ENCODE data around the gene BRAT1. TPM values are rescaled to one million over a fixed set of nuclear protein-coding genes. Genes with fewer than 3 reads are reported as not detected.

BRAT1 gene
- total RNA-seq, 2 experiments from 2014 or later: 24.1 to 24.5 TPM

DNA sequence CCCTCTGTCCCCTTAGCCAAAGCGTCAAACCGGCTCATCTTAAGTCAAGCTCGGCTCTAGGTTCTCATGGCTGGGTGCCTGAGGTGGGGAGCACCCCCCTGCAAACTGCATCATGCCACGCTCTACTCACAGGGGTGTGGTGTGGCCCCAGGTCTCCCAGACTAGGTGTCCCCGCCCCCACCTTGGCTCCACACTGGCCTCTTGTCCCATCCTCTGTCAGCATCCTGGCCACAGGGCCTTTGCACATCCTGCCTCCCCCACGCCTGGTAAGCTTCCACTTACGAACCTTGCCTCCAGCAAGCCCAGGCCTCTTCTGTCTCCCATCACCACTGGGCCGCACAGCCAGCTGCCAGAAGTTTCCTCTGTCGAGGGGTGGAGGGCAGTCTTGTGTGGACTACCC is 58.9 kb downstream of the BRAT1 start:
- ChIA-PET CTCF (no interaction called here), POLR2A (no interaction called here)
- TF ChIP-seq, protein P1, sequence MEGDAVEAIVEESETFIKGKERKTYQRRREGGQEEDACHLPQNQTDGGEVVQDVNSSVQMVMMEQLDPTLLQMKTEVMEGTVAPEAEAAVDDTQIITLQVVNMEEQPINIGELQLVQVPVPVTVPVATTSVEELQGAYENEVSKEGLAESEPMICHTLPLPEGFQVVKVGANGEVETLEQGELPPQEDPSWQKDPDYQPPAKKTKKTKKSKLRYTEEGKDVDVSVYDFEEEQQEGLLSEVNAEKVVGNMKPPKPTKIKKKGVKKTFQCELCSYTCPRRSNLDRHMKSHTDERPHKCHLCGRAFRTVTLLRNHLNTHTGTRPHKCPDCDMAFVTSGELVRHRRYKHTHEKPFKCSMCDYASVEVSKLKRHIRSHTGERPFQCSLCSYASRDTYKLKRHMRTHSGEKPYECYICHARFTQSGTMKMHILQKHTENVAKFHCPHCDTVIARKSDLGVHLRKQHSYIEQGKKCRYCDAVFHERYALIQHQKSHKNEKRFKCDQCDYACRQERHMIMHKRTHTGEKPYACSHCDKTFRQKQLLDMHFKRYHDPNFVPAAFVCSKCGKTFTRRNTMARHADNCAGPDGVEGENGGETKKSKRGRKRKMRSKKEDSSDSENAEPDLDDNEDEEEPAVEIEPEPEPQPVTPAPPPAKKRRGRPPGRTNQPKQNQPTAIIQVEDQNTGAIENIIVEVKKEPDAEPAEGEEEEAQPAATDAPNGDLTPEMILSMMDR (IDR thresholded peaks at IDR 0.05): no peak
- no peak overlapping the region for H3K4me3 ChIP-seq (ENCODE audit: low read length)
- H3K27me3 ChIP-seq (ENCODE audit: control insufficient read depth in 1 of 2, insufficient read depth in 2 of 2, low read length in 2 of 2): peaks cover 5 to 14% of the 10 kb centered on the region in 2 experiments
- no peak for DNase-seq
- H3K27ac Mint-ChIP-seq: no peak overlapping the region
- intact Hi-C loops (cut with DNase I, micrococcal nuclease): no loop called here
- no peaks in the 10 kb centered on the region for H3K9me3 Mint-ChIP-seq
- no peak overlapping the region for H3K27ac ChIP-seq (ENCODE audit: low read depth in 1 of 2, low read length in 2 of 2)
- H3K36me3 Mint-ChIP-seq (ENCODE audit: low read depth): no peaks in the 10 kb centered on the region
- no peaks in the 10 kb centered on the region for H3K4me1 Mint-ChIP-seq (ENCODE audit: low read depth)
- peaks cover 0 to 16% of the 10 kb centered on the region in 2 experiments for H3K9me3 ChIP-seq (ENCODE audit: control insufficient read depth in 1 of 2, insufficient read depth in 1 of 2, low read length in 2 of 2)
- no peaks in the 10 kb centered on the region for H3K36me3 ChIP-seq (ENCODE audit: insufficient read depth, low read length)
- no peak overlapping the region for H3K4me3 Mint-ChIP-seq
- peaks cover 12% of the 10 kb centered on the region for H3K4me1 ChIP-seq (ENCODE audit: insufficient read depth, low read length)
- H3K27me3 Mint-ChIP-seq: peaks cover 5% of the 10 kb centered on the region
- ATAC-seq (ENCODE audit: poor library complexity): no peak

DNA sequence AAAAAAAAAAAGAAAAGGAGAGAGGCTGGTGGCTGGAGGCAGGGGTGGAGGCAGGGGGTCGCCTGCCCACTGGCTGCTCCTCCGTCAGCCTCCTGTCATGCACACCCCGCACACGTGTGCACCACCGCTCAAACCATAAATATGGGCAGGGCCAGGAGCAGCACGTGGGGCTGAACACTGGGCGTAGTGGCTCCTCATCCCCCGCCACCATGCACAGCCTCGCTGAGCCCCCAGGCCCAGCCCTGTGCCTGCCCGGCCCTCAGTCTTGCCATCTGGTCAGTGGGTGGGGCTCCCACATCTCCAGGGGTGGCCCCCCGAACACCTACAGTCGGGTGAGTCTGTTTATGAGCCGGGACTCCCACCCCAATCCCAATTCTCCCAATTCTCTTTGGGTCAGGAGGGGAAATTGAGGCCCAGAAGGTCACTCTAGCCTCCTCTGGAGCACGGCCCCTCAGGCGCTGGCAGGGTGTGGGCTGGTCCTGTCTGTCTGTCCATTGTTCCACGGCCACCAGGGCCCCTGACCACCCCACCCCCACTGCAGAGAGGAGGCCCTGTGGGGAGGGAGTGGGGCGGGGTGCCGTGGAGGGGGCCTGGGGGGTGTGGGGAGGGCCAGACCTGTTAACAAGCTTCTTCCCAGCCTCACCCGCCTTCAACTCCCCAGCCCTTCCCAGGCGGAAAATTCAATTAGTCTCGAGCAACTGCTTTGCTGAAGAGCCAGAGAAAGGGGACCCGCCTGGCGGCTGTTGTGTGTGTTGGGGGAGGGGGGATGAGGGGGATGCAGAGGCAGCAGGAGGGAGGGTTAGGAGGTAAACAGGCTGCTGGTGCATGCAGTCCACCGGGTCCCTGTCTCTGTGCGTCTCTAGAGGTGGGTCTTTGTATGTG is 59.7 kb downstream of the BRAT1 start:
- CTCF ChIA-PET: interaction anchor here (0.7 kb wide), 1 partner anchor 25 kb away, joined by 3 read pairs; no protein-coding TSS in a partner anchor
- TF ChIP-seq, protein P1 (IDR thresholded peaks at IDR 0.05): no peak
- H3K27me3 Mint-ChIP-seq: peaks cover 5% of the 10 kb centered on the region
- H3K9me3 Mint-ChIP-seq: no peaks in the 10 kb centered on the region
- H3K36me3 Mint-ChIP-seq (ENCODE audit: low read depth): no peaks in the 10 kb centered on the region
- H3K27ac Mint-ChIP-seq: no peak overlapping the region
- no peaks in the 10 kb centered on the region for H3K4me1 Mint-ChIP-seq (ENCODE audit: low read depth)
- Histone ChIP-seq H3K36me3 (ENCODE audit: insufficient read depth, low read length) (no peaks in the 10 kb centered on the region), H3K9me3 (ENCODE audit: control insufficient read depth in 1 of 2, insufficient read depth in 1 of 2, low read length in 2 of 2) (peaks cover 0 to 16% of the 10 kb centered on the region in 2 experiments), H3K4me3 (ENCODE audit: low read length) (no peak overlapping the region), H3K27ac (ENCODE audit: low read depth in 1 of 2, low read length in 2 of 2) (no peak overlapping the region), H3K27me3 (ENCODE audit: control insufficient read depth in 1 of 2, insufficient read depth in 2 of 2, low read length in 2 of 2) (peaks cover 5 to 14% of the 10 kb centered on the region in 2 experiments), H3K4me1 (ENCODE audit: insufficient read depth, low read length) (peaks cover 12% of the 10 kb centered on the region)
- no peak for DNase-seq
- POLR2A ChIA-PET: no interaction called here
- H3K4me3 Mint-ChIP-seq: no peak overlapping the region
- intact Hi-C loops (cut with DNase I, micrococcal nuclease): no loop called here
- no peak for ATAC-seq (ENCODE audit: poor library complexity)

DNA sequence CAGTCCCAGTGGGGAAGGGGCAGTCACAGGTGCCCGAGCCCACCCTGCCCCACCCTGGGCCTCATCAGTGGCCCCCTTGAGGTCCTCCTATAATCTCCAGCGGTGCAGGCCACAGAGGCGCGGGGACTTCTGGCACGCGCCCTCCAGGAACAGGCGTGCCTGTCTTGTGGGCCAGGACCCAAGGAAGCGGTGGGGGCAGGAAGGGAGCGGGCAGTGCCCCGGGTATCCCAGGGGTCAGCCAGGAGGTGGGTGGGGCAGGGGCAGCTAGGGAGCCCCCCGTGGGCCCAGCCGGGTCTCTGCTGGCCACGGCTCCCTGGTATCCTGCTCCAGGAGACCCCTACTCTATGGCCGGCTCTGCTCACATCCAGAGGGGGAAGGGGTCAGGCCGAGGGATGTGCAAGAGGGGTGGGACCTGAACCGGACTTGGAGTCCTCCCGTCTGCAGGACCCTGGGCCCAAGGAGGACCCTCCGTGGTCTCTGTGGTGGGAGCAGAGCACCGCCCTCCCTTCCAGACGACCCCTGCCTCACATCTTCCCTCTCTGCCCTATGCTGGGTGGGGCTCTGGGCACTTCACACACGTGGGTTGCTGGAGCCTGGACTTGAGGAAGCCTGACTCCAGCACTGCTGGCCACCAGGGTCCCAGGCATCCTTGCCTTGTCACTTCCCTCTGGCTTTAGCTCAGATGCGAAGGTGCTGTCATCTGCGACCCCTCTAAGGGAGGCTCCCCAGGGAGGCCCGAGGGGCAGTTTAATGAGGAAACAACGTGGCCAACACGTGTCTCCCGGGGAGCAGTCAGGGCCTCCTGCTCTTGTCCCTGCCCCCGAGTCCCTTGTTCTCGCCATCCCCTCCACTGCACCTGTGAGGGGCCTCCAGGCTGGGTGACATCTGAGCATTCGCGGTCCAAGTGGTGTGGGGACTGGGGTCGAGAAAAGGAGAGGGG is 60.9 kb downstream of the BRAT1 start:
- Mint-ChIP-seq H3K27me3 (peaks cover 5% of the 10 kb centered on the region), H3K4me3 (no peak overlapping the region), H3K9me3 (no peaks in the 10 kb centered on the region), H3K36me3 (ENCODE audit: low read depth) (no peaks in the 10 kb centered on the region), H3K27ac (no peak overlapping the region), H3K4me1 (ENCODE audit: low read depth) (no peaks in the 10 kb centered on the region)
- Histone ChIP-seq H3K9me3 (ENCODE audit: control insufficient read depth in 1 of 2, insufficient read depth in 1 of 2, low read length in 2 of 2) (peaks cover 0 to 16% of the 10 kb centered on the region in 2 experiments), H3K4me3 (ENCODE audit: low read length) (no peak overlapping the region), H3K4me1 (ENCODE audit: insufficient read depth, low read length) (peaks cover 12% of the 10 kb centered on the region), H3K36me3 (ENCODE audit: insufficient read depth, low read length) (no peaks in the 10 kb centered on the region), H3K27ac (ENCODE audit: low read depth in 1 of 2, low read length in 2 of 2) (no peak overlapping the region), H3K27me3 (ENCODE audit: control insufficient read depth in 1 of 2, insufficient read depth in 2 of 2, low read length in 2 of 2) (peaks cover 5 to 14% of the 10 kb centered on the region in 2 experiments)
- CTCF ChIA-PET: interaction anchor here (0.7 kb wide), 1 partner anchor 26 kb away, joined by 3 read pairs; no protein-coding TSS in a partner anchor
- TF ChIP-seq, protein P1 (IDR thresholded peaks at IDR 0.05): no peak
- POLR2A ChIA-PET: no interaction called here
- intact Hi-C loops (cut with DNase I, micrococcal nuclease): no loop called here
- ATAC-seq (ENCODE audit: poor library complexity) (no peak), DNase-seq (no peak)

All from CD4-positive, alpha-beta T cell (primary cell).